Kidney (tissue), 14 donors: ENCODE data around the gene ASCL3. TPM values are rescaled to one million over a fixed set of nuclear protein-coding genes. Genes with fewer than 3 reads are reported as not detected.

Experiments
- DNase-seq, 5 donors: peaks; one replicate each; pipeline ENCODE4 v3.0.0-alpha.2; 2013 to 2020
- FAIRE-seq: peaks from 2 replicates; lab custom pipeline; 2012; peaks lifted over from hg19 to GRCh38; lab: Jason Lieb, UNC
- H3K27ac ChIP-seq, 2 donors: one replicate each; pipeline ENCODE4 v1.7.0; 2013; ENCODE audit warnings: low read depth in 2 of 2, low read length in 2 of 2, inconsistent platforms in 1 of 2
- H3K27me3 ChIP-seq: one replicate; pipeline ENCODE4 v1.7.1; 2013; ENCODE audit warnings: low read length, inconsistent platforms; ENCODE audit not compliant: control insufficient read depth, insufficient read depth
- H3K36me3 ChIP-seq, 3 donors: one replicate each; pipeline versions ENCODE4 v1.7.0 to v1.7.1; 2013; ENCODE audit warnings: low read length in 3 of 3, control low read depth in 1 of 3, inconsistent platforms in 1 of 3; ENCODE audit not compliant: insufficient read depth in 3 of 3, control insufficient read depth in 2 of 3
- H3K4me1 ChIP-seq, 3 donors: one replicate each; pipeline versions ENCODE4 v1.7.0 to v1.7.1; 2013; ENCODE audit warnings: low read length in 3 of 3, inconsistent platforms in 1 of 3, low read depth in 1 of 3; ENCODE audit not compliant: control insufficient read depth in 2 of 3, insufficient read depth in 2 of 3
- H3K4me3 ChIP-seq, 3 donors: one replicate each; pipeline versions ENCODE4 v1.7.0 to v1.8.1; 2013; ENCODE audit warnings: low read length in 3 of 3, control low read depth in 1 of 3, inconsistent platforms in 1 of 3
- H3K9ac ChIP-seq, 3 donors: one replicate each; pipeline versions ENCODE4 v1.7.0 to v1.7.1; 2013; ENCODE audit warnings: low read length in 3 of 3, control low read depth in 1 of 3, inconsistent platforms in 1 of 3
- H3K9me3 ChIP-seq, 3 donors: one replicate each; pipeline versions ENCODE4 v1.7.0 to v1.7.1; 2013; ENCODE audit warnings: low read length in 3 of 3, control low read depth in 1 of 3, inconsistent platforms in 1 of 3; ENCODE audit not compliant: control insufficient read depth in 2 of 3, insufficient read depth in 1 of 3
- intact Hi-C: fragments of 100-400 bp; cut with DNase I; formaldehyde crosslinking; loops from one replicate; pipeline ENCODE4 v1.11.1; 2022
- polyA plus RNA-seq: library from polyadenylated mRNA; stranded (reverse); fragments of 350-450 nt; fragmentation: Illumina TruSeq; extraction: RNeasy Lipid Tissue Mini Kit (QIAGEN cat#74804); gene quantifications from one replicate; pipeline ENCODE4 v1.2.3, GENCODE V29; 2014; ENCODE audit warnings: low read depth, low replicate concordance; ENCODE audit not compliant: insufficient read depth
- total RNA-seq: library from RNA; stranded (reverse); fragmentation: NEBNext Ultra II Directional; extraction: Animal tissue kit (Norgen Biotek cat#: 25700); gene quantifications from one replicate; pipeline ENCODE4 v1.2.1, GENCODE V29; 2021
- TF ChIP-seq, protein P1 (sequence below): IDR thresholded peaks from 3 replicates; pipeline ENCODE4 v1.5.1; 2012; ENCODE audit warnings: mild to moderate bottlenecking, moderate library complexity, borderline replicate concordance; ENCODE audit not compliant: insufficient read depth; ENCODE audit errors: extremely low read depth
- donor health status: control.
- donor health status: control.
- donor health status: control.
- donor health status: control.
- donor health status: control.
- donor health status: DM: yes; HTN: yes; CAD: no.
- donor health status: Normal renal cell carcinoma (clear cell type).

The ASCL3 gene
- total and polyA plus RNA-seq, 2 donors from 2014 or later: not detected

DNA sequence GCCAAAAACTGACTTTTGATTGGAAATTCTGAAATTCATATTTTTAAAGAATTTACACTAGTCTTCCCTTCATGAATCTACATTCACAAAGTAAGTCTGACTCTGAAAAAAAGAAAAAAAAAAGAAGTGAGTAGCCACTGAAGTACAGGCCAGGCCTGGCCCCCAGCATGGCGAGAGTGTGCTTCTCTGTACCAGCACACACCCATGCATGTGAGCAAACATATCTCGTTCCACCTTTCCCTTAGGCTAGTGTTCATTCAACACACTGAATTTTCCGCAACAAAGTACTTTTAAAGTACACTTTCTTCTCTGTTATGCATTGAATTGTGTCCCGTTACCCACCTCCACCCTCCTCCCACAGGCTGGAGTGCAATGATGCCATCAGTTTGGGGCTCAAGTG is 14.6 kb downstream of the ASCL3 start:
- Histone ChIP-seq H3K36me3 (no peaks in the 10 kb centered on the region), H3K27ac (no peak overlapping the region), H3K9ac (no peak overlapping the region), H3K27me3 (no peaks in the 10 kb centered on the region), H3K4me1 (no peaks in the 10 kb centered on the region), H3K4me3 (no peak overlapping the region), H3K9me3 (no peaks in the 10 kb centered on the region)
- TF ChIP-seq, protein P1, sequence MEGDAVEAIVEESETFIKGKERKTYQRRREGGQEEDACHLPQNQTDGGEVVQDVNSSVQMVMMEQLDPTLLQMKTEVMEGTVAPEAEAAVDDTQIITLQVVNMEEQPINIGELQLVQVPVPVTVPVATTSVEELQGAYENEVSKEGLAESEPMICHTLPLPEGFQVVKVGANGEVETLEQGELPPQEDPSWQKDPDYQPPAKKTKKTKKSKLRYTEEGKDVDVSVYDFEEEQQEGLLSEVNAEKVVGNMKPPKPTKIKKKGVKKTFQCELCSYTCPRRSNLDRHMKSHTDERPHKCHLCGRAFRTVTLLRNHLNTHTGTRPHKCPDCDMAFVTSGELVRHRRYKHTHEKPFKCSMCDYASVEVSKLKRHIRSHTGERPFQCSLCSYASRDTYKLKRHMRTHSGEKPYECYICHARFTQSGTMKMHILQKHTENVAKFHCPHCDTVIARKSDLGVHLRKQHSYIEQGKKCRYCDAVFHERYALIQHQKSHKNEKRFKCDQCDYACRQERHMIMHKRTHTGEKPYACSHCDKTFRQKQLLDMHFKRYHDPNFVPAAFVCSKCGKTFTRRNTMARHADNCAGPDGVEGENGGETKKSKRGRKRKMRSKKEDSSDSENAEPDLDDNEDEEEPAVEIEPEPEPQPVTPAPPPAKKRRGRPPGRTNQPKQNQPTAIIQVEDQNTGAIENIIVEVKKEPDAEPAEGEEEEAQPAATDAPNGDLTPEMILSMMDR: no peak
- DNase-seq (no peak), FAIRE-seq (no peak)
- intact Hi-C loops: no loop called here

GRCh38 chr11:8927233-8927632 is 15.6 kb downstream of the ASCL3 start:
- TF ChIP-seq, protein P1: no peak
- intact Hi-C loops: no loop called here
- FAIRE-seq (no peak), DNase-seq (no peak)
- no peaks in the 10 kb centered on the region for H3K27me3 ChIP-seq
- H3K4me3 ChIP-seq: no peak overlapping the region
- no peaks in the 10 kb centered on the region for H3K9me3 ChIP-seq
- H3K27ac ChIP-seq: no peak overlapping the region
- H3K4me1 ChIP-seq: no peaks in the 10 kb centered on the region
- H3K36me3 ChIP-seq: peaks cover 0 to 2% (median 0%) of the 10 kb centered on the region in 3 donors
- H3K9ac ChIP-seq: no peak overlapping the region

DNA sequence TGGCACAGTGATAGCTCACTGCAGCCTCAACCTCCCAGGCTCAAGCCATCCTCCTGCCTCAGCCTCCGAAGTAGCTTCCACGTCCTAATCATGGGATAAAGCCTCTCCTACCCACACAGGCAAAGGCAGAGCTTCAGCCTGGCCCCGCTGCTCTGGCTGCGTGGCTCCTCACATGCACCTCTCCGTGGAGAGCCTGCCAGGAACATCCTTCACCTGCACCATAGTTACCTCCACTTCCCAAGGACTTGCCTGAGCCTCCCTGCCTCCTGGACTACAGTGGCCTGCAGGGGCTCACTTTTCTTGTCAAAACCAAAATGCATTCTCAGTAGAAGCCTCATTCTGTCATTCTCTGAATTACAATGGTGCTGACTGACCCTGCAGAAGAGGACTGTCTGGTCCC is 16.6 kb downstream of the ASCL3 start:
- intact Hi-C loops: no loop called here
- Histone ChIP-seq H3K36me3 (peaks cover 0 to 2% (median 0%) of the 10 kb centered on the region in 3 donors), H3K4me3 (no peak overlapping the region), H3K9me3 (no peaks in the 10 kb centered on the region), H3K27me3 (no peaks in the 10 kb centered on the region), H3K27ac (no peak overlapping the region), H3K9ac (no peak overlapping the region), H3K4me1 (no peaks in the 10 kb centered on the region)
- DNase-seq (no peak), FAIRE-seq (no peak)
- TF ChIP-seq, protein P1: no peak

- Histone ChIP-seq H3K9ac (no peak overlapping the region), H3K36me3 (peaks cover 0 to 2% (median 0%) of the 10 kb centered on the region in 3 donors), H3K27ac (no peak overlapping the region), H3K27me3 (no peaks in the 10 kb centered on the region), H3K4me1 (no peaks in the 10 kb centered on the region), H3K9me3 (no peaks in the 10 kb centered on the region), H3K4me3 (no peak overlapping the region)
- intact Hi-C loops: no loop called here
- FAIRE-seq (no peak), DNase-seq (no peak)
- TF ChIP-seq, protein P1: no peak
Measured at GRCh38 chr11:8925711-8926110, 17.1 kb downstream of the ASCL3 start.
